ENCODE data around the gene ENPP7.

ENPP7 gene

DNA sequence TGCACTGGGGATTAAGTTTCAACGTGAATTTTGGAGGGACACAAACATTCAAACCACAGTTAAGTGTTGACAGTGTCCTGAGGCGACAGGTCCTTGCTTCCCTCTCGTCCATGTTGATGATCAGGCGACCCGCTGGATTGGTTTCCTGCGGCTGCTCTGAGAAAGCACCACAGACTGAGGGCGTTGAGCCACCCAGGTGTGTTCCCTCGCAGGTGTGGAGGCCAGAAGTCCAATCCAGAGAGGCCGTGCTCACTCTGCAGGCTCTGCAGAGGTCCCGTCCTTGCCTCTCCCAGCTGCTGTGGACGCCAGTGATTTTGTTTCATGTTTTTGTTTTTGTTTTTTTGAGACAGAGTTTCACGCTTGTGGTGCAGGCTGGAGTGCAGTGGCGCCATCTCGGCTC is 24.8 kb downstream of the ENPP7 start:
- no peaks in the 10 kb centered on the region for H3K79me2 ChIP-seq (ENCODE audit: low read length)
- H3K9ac ChIP-seq (ENCODE audit: low read length), result no peak overlapping the region
- no peak overlapping the region for H3K4me2 ChIP-seq (ENCODE audit: low read length)
- H3K9me3 ChIP-seq (ENCODE audit: insufficient read depth, low read length), result no peaks in the 10 kb centered on the region
- H3K4me3 ChIP-seq (ENCODE audit: low read length), result no peak overlapping the region
- peaks cover 9% of the 10 kb centered on the region; the same call in 1 of the 2 replicates for H3K27me3 ChIP-seq (ENCODE audit: low read depth, low read length)
- H3K4me1 ChIP-seq (ENCODE audit: low read length), result peaks cover 8% of the 10 kb centered on the region
- no peak overlapping the region for H2AFZ ChIP-seq (ENCODE audit: low read depth, low read length)
- no peak overlapping the region for H3K27ac ChIP-seq (ENCODE audit: low read length)
- TF ChIP-seq, protein P1, sequence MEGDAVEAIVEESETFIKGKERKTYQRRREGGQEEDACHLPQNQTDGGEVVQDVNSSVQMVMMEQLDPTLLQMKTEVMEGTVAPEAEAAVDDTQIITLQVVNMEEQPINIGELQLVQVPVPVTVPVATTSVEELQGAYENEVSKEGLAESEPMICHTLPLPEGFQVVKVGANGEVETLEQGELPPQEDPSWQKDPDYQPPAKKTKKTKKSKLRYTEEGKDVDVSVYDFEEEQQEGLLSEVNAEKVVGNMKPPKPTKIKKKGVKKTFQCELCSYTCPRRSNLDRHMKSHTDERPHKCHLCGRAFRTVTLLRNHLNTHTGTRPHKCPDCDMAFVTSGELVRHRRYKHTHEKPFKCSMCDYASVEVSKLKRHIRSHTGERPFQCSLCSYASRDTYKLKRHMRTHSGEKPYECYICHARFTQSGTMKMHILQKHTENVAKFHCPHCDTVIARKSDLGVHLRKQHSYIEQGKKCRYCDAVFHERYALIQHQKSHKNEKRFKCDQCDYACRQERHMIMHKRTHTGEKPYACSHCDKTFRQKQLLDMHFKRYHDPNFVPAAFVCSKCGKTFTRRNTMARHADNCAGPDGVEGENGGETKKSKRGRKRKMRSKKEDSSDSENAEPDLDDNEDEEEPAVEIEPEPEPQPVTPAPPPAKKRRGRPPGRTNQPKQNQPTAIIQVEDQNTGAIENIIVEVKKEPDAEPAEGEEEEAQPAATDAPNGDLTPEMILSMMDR (IDR thresholded peaks at IDR 0.05; ENCODE audit: low read depth, low read length), result no peak
- TF ChIP-seq EZH2phosphoT487 (IDR thresholded peaks at IDR 0.05; ENCODE audit: low read depth), result no peak
- H4K20me1 ChIP-seq (ENCODE audit: insufficient read depth, low read length), result no peaks in the 10 kb centered on the region
- H3K36me3 ChIP-seq (replicated peaks; ENCODE audit: low read depth, low read length), result no peaks in the 10 kb centered on the region

DNA sequence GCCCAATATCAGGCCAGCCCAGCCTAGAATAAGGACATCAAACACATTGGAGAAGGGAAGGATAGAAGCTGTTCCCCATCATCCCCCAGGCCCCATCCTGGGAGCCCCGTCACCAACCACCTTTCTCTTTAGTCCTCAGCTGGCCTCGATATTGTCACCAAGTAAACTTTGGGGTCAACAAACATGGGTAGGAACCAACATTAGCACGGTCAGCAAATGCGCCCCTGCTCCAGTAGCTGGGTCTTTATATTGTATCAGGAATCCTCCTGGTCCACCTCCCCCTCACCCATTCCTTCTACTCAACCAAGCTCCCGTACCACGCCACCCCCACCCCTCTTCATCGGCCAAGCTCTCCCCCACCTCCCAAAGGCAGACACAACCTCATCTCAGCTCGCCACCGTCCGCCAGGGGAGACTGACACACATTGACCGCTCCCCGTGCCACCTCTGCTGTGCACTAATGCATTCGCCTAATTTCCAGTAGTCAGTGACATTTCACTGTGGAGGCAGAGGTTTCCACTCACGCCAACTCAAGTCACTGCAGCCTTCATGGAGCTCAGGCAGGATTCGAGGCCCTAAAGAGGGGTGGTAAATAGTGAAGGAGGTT is 26.5 kb downstream of the ENPP7 start:
- H3K4me2 ChIP-seq (ENCODE audit: low read length), result no peak overlapping the region
- no peaks in the 10 kb centered on the region for H4K20me1 ChIP-seq (ENCODE audit: insufficient read depth, low read length)
- peaks cover 5% of the 10 kb centered on the region for H3K4me1 ChIP-seq (ENCODE audit: low read length)
- TF ChIP-seq EZH2phosphoT487 (IDR thresholded peaks at IDR 0.05; ENCODE audit: low read depth), result no peak
- TF ChIP-seq, protein P1 (IDR thresholded peaks at IDR 0.05; ENCODE audit: low read depth, low read length), result no peak
- no peaks in the 10 kb centered on the region for H3K9me3 ChIP-seq (ENCODE audit: insufficient read depth, low read length)
- H3K9ac ChIP-seq (ENCODE audit: low read length), result no peak overlapping the region
- H3K79me2 ChIP-seq (ENCODE audit: low read length), result no peaks in the 10 kb centered on the region
- peaks cover 3% of the 10 kb centered on the region; the same call in 1 of the 2 replicates for H3K27me3 ChIP-seq (ENCODE audit: low read depth, low read length)
- no peak overlapping the region for H3K4me3 ChIP-seq (ENCODE audit: low read length)
- H3K36me3 ChIP-seq (replicated peaks; ENCODE audit: low read depth, low read length), result no peaks in the 10 kb centered on the region
- H2AFZ ChIP-seq (ENCODE audit: low read depth, low read length), result no peak overlapping the region
- H3K27ac ChIP-seq (ENCODE audit: low read length), result no peak overlapping the region

DNA sequence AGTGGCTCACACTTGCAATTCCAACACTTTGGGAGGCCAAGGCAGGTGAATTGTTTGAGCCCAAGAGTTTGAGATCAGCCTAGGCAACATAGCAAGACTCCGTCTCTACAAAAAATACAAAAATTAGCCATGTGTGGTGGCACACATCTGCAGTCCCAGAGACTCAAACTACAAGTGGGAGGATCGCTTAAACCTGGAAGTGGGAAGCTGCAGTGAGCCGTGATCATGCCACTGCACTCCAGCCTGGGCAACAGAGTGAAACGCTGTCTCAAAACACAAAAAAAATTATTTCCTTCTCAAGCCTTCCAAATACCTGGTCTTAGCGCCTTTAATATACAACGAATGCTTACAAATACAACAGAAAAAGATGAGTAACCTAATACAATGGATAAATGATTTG is 27.5 kb downstream of the ENPP7 start:
- Histone ChIP-seq H3K79me2 (ENCODE audit: low read length) (no peaks in the 10 kb centered on the region), H3K27me3 (ENCODE audit: low read depth, low read length) (peaks cover 2% of the 10 kb centered on the region; the same call in 1 of the 2 replicates), H4K20me1 (ENCODE audit: insufficient read depth, low read length) (no peaks in the 10 kb centered on the region), H3K4me3 (ENCODE audit: low read length) (no peak overlapping the region), H3K27ac (ENCODE audit: low read length) (no peak overlapping the region), H3K9me3 (ENCODE audit: insufficient read depth, low read length) (no peaks in the 10 kb centered on the region), H3K36me3 (replicated peaks; ENCODE audit: low read depth, low read length) (no peaks in the 10 kb centered on the region), H3K9ac (ENCODE audit: low read length) (no peak overlapping the region), H3K4me1 (ENCODE audit: low read length) (peaks cover 12% of the 10 kb centered on the region), H2AFZ (ENCODE audit: low read depth, low read length) (no peak overlapping the region), H3K4me2 (ENCODE audit: low read length) (no peak overlapping the region)
- TF ChIP-seq EZH2phosphoT487 (IDR thresholded peaks at IDR 0.05; ENCODE audit: low read depth), result no peak
- TF ChIP-seq, protein P1 (IDR thresholded peaks at IDR 0.05; ENCODE audit: low read depth, low read length), result no peak

DNA sequence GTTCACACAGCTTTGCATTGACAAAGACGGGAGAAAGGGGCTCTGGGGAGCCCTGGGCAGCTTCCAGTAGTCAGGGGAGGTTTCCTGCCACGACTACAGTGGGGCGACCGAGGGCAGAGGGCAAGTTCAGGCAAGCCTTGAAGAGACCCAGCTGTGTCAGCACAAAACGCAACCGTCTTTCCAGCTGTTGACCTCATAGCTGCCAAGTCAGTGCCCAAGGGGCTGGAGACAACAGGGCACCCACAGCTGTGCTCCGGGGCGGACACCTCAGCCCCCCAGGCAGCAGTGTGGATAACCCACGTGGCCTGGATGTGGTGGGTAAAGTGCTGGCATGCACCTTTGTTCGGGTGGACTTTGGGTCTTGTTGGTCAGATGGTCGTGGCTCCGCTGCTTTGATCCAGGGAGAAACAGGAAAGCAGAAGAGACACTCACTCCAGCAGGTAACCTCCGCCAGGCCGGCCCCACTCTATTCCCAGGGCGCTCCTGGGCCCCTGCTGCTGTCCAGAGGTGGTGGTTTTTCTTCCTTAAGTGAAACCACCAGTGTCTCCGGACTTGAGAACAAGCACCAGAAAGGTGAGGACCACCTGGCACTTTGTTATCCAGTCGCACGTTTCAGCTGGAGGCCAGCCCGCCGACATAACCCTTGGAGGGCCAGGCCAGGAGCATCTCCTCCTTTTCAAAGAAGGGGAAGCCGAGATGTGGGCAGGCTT is 29.6 kb downstream of the ENPP7 start:
- Histone ChIP-seq H3K4me1 (ENCODE audit: low read length) (peaks cover 12% of the 10 kb centered on the region), H3K27me3 (ENCODE audit: low read depth, low read length) (peaks cover 4% of the 10 kb centered on the region; the same call in 1 of the 2 replicates), H3K9ac (ENCODE audit: low read length) (no peak overlapping the region), H3K4me2 (ENCODE audit: low read length) (no peak overlapping the region), H3K9me3 (ENCODE audit: insufficient read depth, low read length) (no peaks in the 10 kb centered on the region), H3K4me3 (ENCODE audit: low read length) (no peak overlapping the region), H4K20me1 (ENCODE audit: insufficient read depth, low read length) (no peaks in the 10 kb centered on the region), H3K27ac (ENCODE audit: low read length) (no peak overlapping the region), H3K36me3 (replicated peaks; ENCODE audit: low read depth, low read length) (no peaks in the 10 kb centered on the region), H2AFZ (ENCODE audit: low read depth, low read length) (no peak overlapping the region), H3K79me2 (ENCODE audit: low read length) (no peaks in the 10 kb centered on the region)
- TF ChIP-seq, protein P1 (IDR thresholded peaks at IDR 0.05; ENCODE audit: low read depth, low read length), result no peak
- no peak for TF ChIP-seq EZH2phosphoT487 (IDR thresholded peaks at IDR 0.05; ENCODE audit: low read depth)
